Lower leg skin (tissue), 3 donors: ENCODE data around the gene SETD1A.

ENCODE experiments used
- CTCF ChIP-seq, 3 donors: fragments of 450-650 bp; IDR thresholded peaks; one replicate each; pipeline ENCODE4 v1.5.1; 2016; ENCODE audit warnings: antibody characterized with exemption in 3 of 3, mild to moderate bottlenecking in 3 of 3, moderate library complexity in 2 of 3
- POLR2A ChIP-seq, 2 donors: fragments of 450-650 bp; IDR thresholded peaks; one replicate each; pipeline ENCODE4 v1.6.1; 2016 to 2017; ENCODE audit warnings: antibody characterized with exemption in 2 of 2, mild to moderate bottlenecking in 1 of 2, moderate library complexity in 1 of 2

- no peak for TF ChIP-seq POLR2A (IDR thresholded peaks at IDR 0.05)
- TF ChIP-seq CTCF (IDR thresholded peaks at IDR 0.05): no peak
Observed at GRCh38 chr16:30995927-30996323, 38.4 kb downstream of the SETD1A start.
